Middle frontal gyrus (tissue), 1 donor: Measurements from ENCODE around the gene NUSAP1.
A peak's percentile ranks its signal among the peaks of the same experiment; 100 is the strongest.
"Not testable (repeated sequence)": the region's sequence is repeated elsewhere in the genome, so short reads cannot be mapped to it uniquely, and the experiment has no call there.

Source experiments
- DNase-seq: peaks from one replicate; pipeline ENCODE4 v3.0.0-alpha.2; 2015; ENCODE audit warnings: low spot score; ENCODE audit errors: extremely low spot score

NUSAP1 gene

GRCh38 chr15:41332194-41333025 is at the start of gene NUSAP1, which contains the start of gene OIP5:
TSS of gene NUSAP1 (plus strand) at chr15:41332881. CDS start at chr15:41332958, 77 bp downstream.
TSS of gene OIP5 (minus strand) at chr15:41332591. CDS start at chr15:41332561, 30 bp downstream.
- peak; percentile 90 for DNase-seq

GRCh38 chr15:41282980-41283652 is 49.6 kb upstream of the NUSAP1 start:
- not testable (repeated sequence) for DNase-seq

- DNase-seq = peak; percentile 98
These were observed 48.8 kb upstream of the NUSAP1 start for GRCh38 chr15:41283653-41284426.

GRCh38 chr15:41284427-41285177 is 48.1 kb upstream of the NUSAP1 start:
- no peak for DNase-seq

GRCh38 chr15:41285285-41285684 is 47.4 kb upstream of the NUSAP1 start:
- no peak for DNase-seq

- no peak for DNase-seq
These were observed 45.9 kb upstream of the NUSAP1 start for GRCh38 chr15:41286665-41287333.

GRCh38 chr15:41288464-41288863 is 44.2 kb upstream of the NUSAP1 start:
- no peak for DNase-seq

GRCh38 chr15:41289953-41290352 is 42.7 kb upstream of the NUSAP1 start:
- DNase-seq = no peak

- DNase-seq = no peak
These were observed 41.5 kb upstream of the NUSAP1 start for GRCh38 chr15:41291065-41291631.

GRCh38 chr15:41292521-41292920 is 40.2 kb upstream of the NUSAP1 start:
- no peak for DNase-seq

- DNase-seq = not testable (repeated sequence)
These were observed 31.5 kb upstream of the NUSAP1 start for GRCh38 chr15:41301139-41301538.

- DNase-seq = no peak
These were observed 31.1 kb upstream of the NUSAP1 start for GRCh38 chr15:41301587-41301986.

- no peak for DNase-seq
These were observed 28.4 kb upstream of the NUSAP1 start for GRCh38 chr15:41304149-41304770.

- no peak for DNase-seq
These were observed 25.0 kb upstream of the NUSAP1 start for GRCh38 chr15:41307679-41308078.

GRCh38 chr15:41309226-41309905 is 23.3 kb upstream of the NUSAP1 start:
- DNase-seq = no peak

GRCh38 chr15:41320805-41321330 is 11.8 kb upstream of the NUSAP1 start:
- DNase-seq = not testable (repeated sequence)

GRCh38 chr15:41323611-41324010 is 9.1 kb upstream of the NUSAP1 start:
- no peak for DNase-seq

GRCh38 chr15:41331281-41331680 is 1.4 kb upstream of the NUSAP1 start:
- no peak for DNase-seq

- no peak for DNase-seq
These were observed 868 bp upstream of the NUSAP1 start for GRCh38 chr15:41331833-41332193.
